Neural progenitor cell (in vitro differentiated cells): Measurements from ENCODE around the gene CERS6. TPM values are rescaled to one million over a fixed set of nuclear protein-coding genes. Genes with fewer than 3 reads are reported as not detected.
A peak's percentile ranks its signal among the peaks of the same experiment; 100 is the strongest.

Source experiments
- DNase-seq: peaks from one replicate; pipeline ENCODE4 v3.0.0-alpha.2; 2016; ENCODE audit warnings: low spot score
- H2AFZ ChIP-seq: fragments of 200-600 bp; sonication (generic); replicated peaks from 2 replicates; pipeline ENCODE4 v1.6.1; 2016; ENCODE audit warnings: antibody characterized with exemption
- H3F3A ChIP-seq: fragments of 200-600 bp; sonication (generic); 2 replicates; pipeline ENCODE4 v1.6.1; 2016; ENCODE audit warnings: antibody characterized with exemption, low read depth
- H3K27ac ChIP-seq: fragments of 200-600 bp; sonication (generic); 2 replicates; pipeline ENCODE4 v1.5.1; 2016; ENCODE audit warnings: mild to moderate bottlenecking
- H3K27me3 ChIP-seq: fragments of 200-600 bp; sonication (generic); 2 replicates; pipeline ENCODE4 v1.6.1; 2016; ENCODE audit warnings: mild to moderate bottlenecking, moderate library complexity
- H3K36me3 ChIP-seq: fragments of 200-600 bp; sonication (generic); 2 replicates; pipeline ENCODE4 v1.5.1; 2016
- H3K4me1 ChIP-seq: fragments of 200-600 bp; sonication (generic); 2 replicates; pipeline ENCODE4 v1.6.1; 2016; ENCODE audit warnings: mixed run types
- H3K4me2 ChIP-seq: fragments of 200-600 bp; sonication (generic); 2 replicates; pipeline ENCODE4 v1.6.1; 2016
- H3K4me3 ChIP-seq: fragments of 200-600 bp; sonication (generic); 2 replicates; pipeline ENCODE4 v1.5.1; 2016
- H3K79me2 ChIP-seq: fragments of 200-600 bp; sonication (generic); 2 replicates; pipeline ENCODE4 v1.6.1; 2016; ENCODE audit warnings: low read depth
- H3K9ac ChIP-seq: fragments of 200-600 bp; sonication (generic); 2 replicates; pipeline ENCODE4 v1.6.1; 2016
- H3K9me3 ChIP-seq: fragments of 200-600 bp; sonication (generic); 2 replicates; pipeline ENCODE4 v1.5.1; 2016; ENCODE audit warnings: low read depth
- H4K20me1 ChIP-seq: fragments of 200-600 bp; sonication (generic); 2 replicates; pipeline ENCODE4 v1.6.1; 2016; ENCODE audit warnings: low read depth
- H3K27ac Mint-ChIP-seq: 3 replicates; pipeline ENCODE4 v1.8.0; 2021; ENCODE audit warnings: mixed read lengths
- H3K27me3 Mint-ChIP-seq: 2 replicates; pipeline ENCODE4 v1.8.0; 2022; ENCODE audit warnings: low read depth, mild to moderate bottlenecking, inconsistent platforms, moderate library complexity, mixed read lengths; ENCODE audit not compliant: insufficient read depth
- H3K36me3 Mint-ChIP-seq: 3 replicates; pipeline ENCODE4 v1.8.0; 2021; ENCODE audit warnings: mixed read lengths
- H3K4me1 Mint-ChIP-seq: 3 replicates; pipeline ENCODE4 v1.8.0; 2021; ENCODE audit warnings: mixed read lengths
- H3K4me3 Mint-ChIP-seq: 3 replicates; pipeline ENCODE4 v1.8.0; 2021; ENCODE audit warnings: mild to moderate bottlenecking, moderate library complexity, mixed read lengths
- H3K9me3 Mint-ChIP-seq: 3 replicates; pipeline ENCODE4 v1.8.0; 2020; ENCODE audit warnings: mixed read lengths
- EZH2 ChIP-seq: fragments of 200-600 bp; sonication (generic); IDR thresholded peaks from 2 replicates; pipeline ENCODE4 v1.6.1; 2017; ENCODE audit warnings: antibody characterized with exemption, mild to moderate bottlenecking, moderate library complexity
- EZH2phosphoT487 ChIP-seq: fragments of 200-600 bp; sonication (generic); IDR thresholded peaks from 2 replicates; pipeline ENCODE4 v1.6.1; 2017; ENCODE audit warnings: antibody characterized with exemption
- total RNA-seq: library from RNA; depleted of rRNA; stranded (reverse); fragments of >200 nt; gene quantifications from 2 replicates; pipeline ENCODE4 v1.2.3, GENCODE V29; 2015; ENCODE audit warnings: low replicate concordance
- TF ChIP-seq, protein P1 (sequence below): fragments of 200-600 bp; sonication (generic); IDR thresholded peaks from 2 replicates; pipeline ENCODE4 v1.5.1; 2017; ENCODE audit warnings: antibody characterized with exemption, mild to moderate bottlenecking

The CERS6 gene
- total RNA-seq, 1 donor from 2014 or later: 50.8 TPM

DNA sequence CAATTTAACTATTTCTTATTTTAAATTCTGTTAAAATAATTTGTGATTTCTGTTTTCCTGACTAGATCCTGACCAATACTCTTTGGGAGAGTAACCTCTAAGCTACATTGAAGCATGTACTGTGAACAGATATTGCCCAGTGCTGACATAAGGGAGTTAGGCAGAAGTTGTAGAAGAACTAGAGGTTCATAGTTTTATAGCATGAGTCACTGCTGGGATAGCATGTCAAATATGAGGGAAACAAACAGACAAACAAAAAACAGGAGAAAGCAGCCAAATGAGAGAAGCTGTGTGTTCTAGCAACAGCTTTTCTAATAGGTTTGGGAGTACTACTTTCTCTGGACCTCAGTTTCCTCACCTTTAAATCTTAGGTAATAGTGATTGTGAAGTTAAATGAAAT, 72.4 kb downstream of the CERS6 start:
- Histone ChIP-seq H2AFZ (no peak overlapping the region), H3K79me2 (peaks cover 91% of the 10 kb centered on the region)
- TF ChIP-seq EZH2phosphoT487 (no peak), EZH2 (no peak)
- TF ChIP-seq, protein P1, sequence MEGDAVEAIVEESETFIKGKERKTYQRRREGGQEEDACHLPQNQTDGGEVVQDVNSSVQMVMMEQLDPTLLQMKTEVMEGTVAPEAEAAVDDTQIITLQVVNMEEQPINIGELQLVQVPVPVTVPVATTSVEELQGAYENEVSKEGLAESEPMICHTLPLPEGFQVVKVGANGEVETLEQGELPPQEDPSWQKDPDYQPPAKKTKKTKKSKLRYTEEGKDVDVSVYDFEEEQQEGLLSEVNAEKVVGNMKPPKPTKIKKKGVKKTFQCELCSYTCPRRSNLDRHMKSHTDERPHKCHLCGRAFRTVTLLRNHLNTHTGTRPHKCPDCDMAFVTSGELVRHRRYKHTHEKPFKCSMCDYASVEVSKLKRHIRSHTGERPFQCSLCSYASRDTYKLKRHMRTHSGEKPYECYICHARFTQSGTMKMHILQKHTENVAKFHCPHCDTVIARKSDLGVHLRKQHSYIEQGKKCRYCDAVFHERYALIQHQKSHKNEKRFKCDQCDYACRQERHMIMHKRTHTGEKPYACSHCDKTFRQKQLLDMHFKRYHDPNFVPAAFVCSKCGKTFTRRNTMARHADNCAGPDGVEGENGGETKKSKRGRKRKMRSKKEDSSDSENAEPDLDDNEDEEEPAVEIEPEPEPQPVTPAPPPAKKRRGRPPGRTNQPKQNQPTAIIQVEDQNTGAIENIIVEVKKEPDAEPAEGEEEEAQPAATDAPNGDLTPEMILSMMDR: no peak

DNA sequence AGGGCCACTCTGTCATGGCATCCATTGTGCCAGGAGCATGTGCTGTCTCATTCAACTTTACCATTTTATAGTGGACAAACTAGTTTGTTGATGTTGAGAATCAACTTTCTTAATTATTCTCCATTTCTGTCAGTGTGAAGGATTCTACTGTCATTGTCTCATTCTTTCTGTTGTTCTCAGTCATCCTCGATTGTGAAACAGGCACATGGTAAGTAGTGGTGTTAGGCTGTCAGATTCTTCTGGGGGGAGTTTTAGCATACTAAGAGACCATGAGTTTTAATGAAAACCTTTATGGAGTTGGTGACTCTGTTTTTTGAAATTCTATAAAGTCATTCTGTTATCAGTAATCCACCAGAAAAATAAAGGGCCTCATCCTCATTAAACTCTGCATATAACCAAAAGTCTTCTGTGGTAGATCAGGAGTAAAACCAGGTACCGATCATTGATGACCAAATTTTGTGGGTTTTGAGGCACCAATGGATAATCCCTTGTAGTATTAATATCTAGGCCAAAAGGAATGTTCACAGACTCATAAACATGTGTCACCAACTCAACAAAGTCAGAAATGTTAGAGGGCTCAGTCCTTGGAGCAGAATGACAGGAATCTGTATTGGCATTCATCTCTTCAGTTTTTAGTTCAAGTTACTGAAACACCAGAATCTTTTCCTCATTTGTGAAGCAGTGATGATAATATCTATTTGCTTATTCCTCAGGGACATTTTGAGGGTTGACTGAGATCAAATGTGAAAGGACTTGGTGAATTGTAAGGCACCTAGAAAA, 73.2 kb downstream of the CERS6 start:
- H3K9me3 Mint-ChIP-seq: peaks cover 11% of the 10 kb centered on the region

More for the DNA sequence above, 72.4 kb downstream of the CERS6 start:
- Histone ChIP-seq H3K4me1 (peaks cover 36% of the 10 kb centered on the region), H3K36me3 (no peaks in the 10 kb centered on the region), H3K4me2 (no peak overlapping the region), H3K27ac (no peak overlapping the region), H3K4me3 (no peak overlapping the region), H3K27me3 (no peaks in the 10 kb centered on the region), H4K20me1 (peaks cover 27% of the 10 kb centered on the region), H3K9me3 (no peaks in the 10 kb centered on the region), H3K9ac (no peak overlapping the region), H3F3A (no peaks in the 10 kb centered on the region)
- Mint-ChIP-seq H3K9me3 (peaks cover 5% of the 10 kb centered on the region), H3K4me1 (peaks cover 18% of the 10 kb centered on the region), H3K4me3 (no peak overlapping the region), H3K36me3 (peaks cover 3% of the 10 kb centered on the region), H3K27ac (no peak overlapping the region), H3K27me3 (peaks cover 2% of the 10 kb centered on the region)
- DNase-seq: no peak

DNA sequence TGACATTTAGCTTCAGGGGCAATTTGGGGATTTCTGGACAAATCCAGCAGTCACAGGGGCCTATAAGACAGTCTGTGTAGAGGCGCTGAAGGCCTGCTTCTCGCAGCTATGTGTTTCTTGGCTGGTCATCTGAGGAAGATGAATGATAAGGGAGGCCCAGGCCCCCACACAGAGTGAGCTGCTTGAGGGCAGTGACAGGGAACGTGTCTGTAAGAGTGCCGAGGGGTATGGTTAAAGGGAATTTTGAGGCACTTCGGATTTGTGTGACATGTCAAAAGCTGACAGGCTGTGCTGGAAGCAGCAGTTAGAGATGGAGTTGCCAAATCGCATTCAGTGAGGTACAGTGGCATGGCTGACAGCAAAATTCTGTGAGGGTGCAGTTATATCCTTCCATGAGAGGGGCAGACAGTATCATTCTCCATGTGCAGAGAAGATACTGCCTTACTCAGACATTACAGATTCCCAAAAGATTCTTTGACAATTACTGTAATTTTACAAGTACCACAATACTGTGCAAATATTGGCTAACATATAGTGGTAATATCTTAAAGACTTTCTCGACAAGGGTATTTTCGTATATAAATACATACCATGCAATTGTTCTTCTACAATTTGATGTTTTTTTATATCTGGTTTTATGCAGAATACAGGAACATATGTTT, 74.0 kb downstream of the CERS6 start:
- peaks cover 17% of the 10 kb centered on the region for H4K20me1 ChIP-seq
- Mint-ChIP-seq H3K36me3 (peaks cover 8% of the 10 kb centered on the region), H3K9me3 (peaks cover 15% of the 10 kb centered on the region), H3K4me1 (peaks cover 14% of the 10 kb centered on the region), H3K27ac (peak overlapping the region; percentile 61), H3K4me3 (no peak overlapping the region), H3K27me3 (no peaks in the 10 kb centered on the region)
- TF ChIP-seq, protein P1: no peak
- TF ChIP-seq EZH2 (no peak), EZH2phosphoT487 (no peak)
- H3K79me2 ChIP-seq: peaks cover 91% of the 10 kb centered on the region
- H3K27ac ChIP-seq: no peak overlapping the region
- H3K4me2 ChIP-seq: no peak overlapping the region
- H3K4me3 ChIP-seq: no peak overlapping the region
- no peaks in the 10 kb centered on the region for H3F3A ChIP-seq
- DNase-seq: peak; percentile 24
- no peaks in the 10 kb centered on the region for H3K27me3 ChIP-seq
- H3K4me1 ChIP-seq: peaks cover 34% of the 10 kb centered on the region
- no peak overlapping the region for H2AFZ ChIP-seq
- no peak overlapping the region for H3K9ac ChIP-seq
- no peaks in the 10 kb centered on the region for H3K9me3 ChIP-seq
- no peaks in the 10 kb centered on the region for H3K36me3 ChIP-seq

More for the DNA sequence above, 73.2 kb downstream of the CERS6 start:
- Histone ChIP-seq H2AFZ (no peak overlapping the region), H3K79me2 (peaks cover 91% of the 10 kb centered on the region), H3K9ac (no peak overlapping the region), H3K27me3 (no peaks in the 10 kb centered on the region), H3K4me2 (no peak overlapping the region), H3F3A (no peaks in the 10 kb centered on the region), H3K36me3 (no peaks in the 10 kb centered on the region), H3K4me1 (peaks cover 35% of the 10 kb centered on the region), H4K20me1 (peaks cover 20% of the 10 kb centered on the region), H3K27ac (no peak overlapping the region), H3K9me3 (no peaks in the 10 kb centered on the region), H3K4me3 (no peak overlapping the region)
- DNase-seq: no peak
- no peak overlapping the region for H3K4me3 Mint-ChIP-seq
- H3K4me1 Mint-ChIP-seq: peaks cover 14% of the 10 kb centered on the region
- no peak overlapping the region for H3K27ac Mint-ChIP-seq
- H3K27me3 Mint-ChIP-seq: peaks cover 2% of the 10 kb centered on the region
- TF ChIP-seq EZH2 (no peak), EZH2phosphoT487 (no peak)
- TF ChIP-seq, protein P1: no peak
- peaks cover 6% of the 10 kb centered on the region for H3K36me3 Mint-ChIP-seq
